CD4-positive, alpha-beta T cell treated with Interleukin-15 for 4 hours (primary cell): ENCODE measurements around the gene SCG3.

Experiments used
- DNase-seq: peaks from one replicate; pipeline ENCODE4 v3.0.0-alpha.2; 2020; ENCODE audit warnings: low spot score

The SCG3 gene

DNA sequence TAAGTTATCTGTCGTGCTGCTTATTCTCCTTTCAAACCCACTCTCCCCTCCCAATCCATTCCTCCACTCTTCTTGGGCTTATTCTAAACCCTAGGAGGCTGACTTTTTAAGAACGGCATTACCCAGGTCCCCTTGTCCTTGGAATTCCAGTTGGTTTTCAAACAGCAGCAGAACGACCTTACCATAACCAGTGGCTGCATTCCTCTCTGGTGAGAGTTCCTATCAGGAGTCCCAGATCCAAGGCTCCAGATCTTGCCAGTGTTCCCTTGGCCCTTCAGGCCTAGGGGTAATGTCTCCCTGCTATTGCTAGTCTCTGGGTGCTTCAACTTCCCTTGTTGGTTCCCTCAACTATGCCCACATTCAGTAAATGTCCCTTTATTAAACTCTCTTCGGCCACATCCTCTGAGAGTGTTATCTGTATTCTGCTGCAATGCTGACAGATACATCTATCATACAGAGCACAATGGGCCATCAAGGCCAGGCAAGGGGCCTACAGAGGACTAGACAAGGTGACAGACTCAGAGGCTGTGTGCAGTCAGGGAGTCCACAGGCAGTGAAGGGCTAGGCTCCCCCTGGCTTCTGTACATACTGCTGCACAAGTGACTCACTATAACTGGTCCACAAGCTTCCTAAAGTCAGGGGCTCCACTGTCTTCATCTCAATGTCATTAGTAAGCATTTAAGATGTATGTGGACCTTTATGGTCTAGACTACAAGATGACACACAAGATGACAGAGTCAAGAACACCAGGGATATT, 46.0 kb downstream of the SCG3 start:
- DNase-seq: peak; percentile 49

DNA sequence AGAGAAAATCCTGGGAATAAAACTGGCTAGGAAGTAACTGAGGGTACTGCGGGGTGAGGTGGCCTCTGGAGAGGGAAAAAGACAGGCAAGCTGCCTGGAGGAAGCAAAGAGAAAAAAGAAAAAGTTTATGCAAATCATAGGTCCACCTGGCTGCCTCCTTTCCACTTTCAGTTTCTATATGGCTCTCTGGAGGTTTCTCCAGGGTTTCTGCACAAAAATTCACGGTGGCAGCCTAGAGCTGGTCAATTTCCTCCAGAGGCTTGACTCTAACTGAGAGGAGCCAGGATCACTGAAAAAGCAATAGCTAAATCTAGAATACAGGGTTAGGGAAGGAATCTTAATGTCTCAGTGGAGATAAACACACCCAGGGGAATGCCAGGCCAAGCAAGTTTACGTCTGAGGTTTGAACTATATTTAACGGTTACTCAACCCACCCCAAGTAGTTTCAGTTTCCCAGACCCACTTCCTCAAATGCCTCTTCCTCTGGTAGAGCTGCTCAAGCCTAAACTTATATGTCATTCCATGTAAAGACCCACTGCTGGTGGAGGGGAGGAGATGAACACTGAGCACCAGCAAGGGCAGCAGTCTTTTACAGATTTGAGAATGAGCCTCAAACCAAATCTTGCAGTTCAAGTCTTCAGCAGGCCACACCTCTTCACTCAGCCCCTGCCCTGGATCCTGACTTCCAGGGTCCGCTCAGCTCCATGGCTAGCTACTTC, 50.4 kb downstream of the SCG3 start:
- peak; percentile 56 for DNase-seq

DNA sequence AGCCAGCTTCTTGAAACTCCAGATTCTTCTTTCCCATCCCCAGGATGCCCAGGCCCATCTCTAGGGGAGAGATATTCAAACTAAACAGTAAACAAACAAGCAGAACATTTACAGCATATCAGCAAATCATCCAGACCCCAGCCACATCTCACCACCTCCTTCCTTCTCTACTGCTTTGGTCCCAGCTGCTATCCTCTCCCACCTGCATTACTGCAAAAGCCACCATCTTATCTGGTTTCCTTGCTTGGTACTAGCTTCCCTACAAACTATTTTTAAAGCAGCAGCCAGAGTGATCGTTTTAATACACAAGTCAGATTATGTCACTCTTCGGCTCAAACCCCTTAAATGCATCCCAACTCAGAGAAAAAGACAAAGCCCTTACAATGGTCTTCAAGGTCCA, 51.3 kb downstream of the SCG3 start:
- no peak for DNase-seq

DNA sequence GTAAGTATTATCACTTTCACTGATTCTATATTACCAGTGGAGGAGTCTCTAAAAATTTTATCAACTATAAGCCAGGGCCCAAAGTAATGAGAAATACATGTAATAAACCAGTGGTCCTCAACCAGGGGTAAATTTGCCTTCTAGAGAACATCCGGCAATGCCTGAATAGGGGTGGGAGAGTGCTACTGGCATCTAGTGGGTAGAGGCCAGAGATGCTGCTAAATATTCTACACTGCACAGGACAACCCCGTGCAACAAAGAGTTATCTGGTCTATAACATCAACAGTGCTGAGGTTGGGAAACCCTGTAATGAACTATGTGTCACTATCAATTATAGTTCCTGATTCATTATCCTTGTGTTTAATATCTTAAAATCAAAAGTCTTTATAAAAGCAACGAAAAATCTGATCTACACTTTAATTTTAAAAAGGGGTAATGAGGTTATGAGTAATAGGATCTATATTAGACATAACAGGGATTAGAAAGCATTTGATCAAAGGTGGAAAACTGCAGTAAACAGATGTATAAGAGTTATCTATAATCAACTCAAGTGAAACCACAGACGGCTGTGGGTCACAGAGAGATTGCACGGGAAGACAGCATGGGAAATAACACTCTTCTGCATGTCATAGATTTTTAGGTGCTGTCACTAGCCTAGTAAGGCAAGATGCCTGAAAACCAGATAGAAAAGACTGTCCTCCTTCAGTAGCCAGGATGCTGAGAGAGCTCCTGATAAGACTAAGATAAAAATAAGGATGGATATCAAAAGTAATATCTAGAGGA, 54.1 kb downstream of the SCG3 start:
- peak; percentile 58 for DNase-seq

DNA sequence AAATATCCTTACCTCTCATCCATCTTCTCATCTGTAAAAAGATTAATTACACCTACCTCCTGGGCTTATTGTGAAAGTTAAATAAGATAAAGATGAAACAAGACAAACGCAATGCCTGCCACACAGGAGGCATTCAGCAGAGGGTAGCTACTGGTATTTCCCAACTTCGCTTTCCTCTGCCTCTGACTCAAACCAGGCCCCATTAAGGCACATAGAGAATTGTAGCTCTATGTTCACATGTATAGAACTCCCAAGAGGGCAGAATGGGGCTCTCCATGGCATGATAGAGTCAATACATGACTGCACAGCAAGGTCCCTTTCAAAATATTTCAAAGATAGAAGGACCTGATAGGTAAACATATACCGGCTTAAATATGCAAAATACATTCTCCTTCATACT, 54.8 kb downstream of the SCG3 start:
- no peak for DNase-seq

DNA sequence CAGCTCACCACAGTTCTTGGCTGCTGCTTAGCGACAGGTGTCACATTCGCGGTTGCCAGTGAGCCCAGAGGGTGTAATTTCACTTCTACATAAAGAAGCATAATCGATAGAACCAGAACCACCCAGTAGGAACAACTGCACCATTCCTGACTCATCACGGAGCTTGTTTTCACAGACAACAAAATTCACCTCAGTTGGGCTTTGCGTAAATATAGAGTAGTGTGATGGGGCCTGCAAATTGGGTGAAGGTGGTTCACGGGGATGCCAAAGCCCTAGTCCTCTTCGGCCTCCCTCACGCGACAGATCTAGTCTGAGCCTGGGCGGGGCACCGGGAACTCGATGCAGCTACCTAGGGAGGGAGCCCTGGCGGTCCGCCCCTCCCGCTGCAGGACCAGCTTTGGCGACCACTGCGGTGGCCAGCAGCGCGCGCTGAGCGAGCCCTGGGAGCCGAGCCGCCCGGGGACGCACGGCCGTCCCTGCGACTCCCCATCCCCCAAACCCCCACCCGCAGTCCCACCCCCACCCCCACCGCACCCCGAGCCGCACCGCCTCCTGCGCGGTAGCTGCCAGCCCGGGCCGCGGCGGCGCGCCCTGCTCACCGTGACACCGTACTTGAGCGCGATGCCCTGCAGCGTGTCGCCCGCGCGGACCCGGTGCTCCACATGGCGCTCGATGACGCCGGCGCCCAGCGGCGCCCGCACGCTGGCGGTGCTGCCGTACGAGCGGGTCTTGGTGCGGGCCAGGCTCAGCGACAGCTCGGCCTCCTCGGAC, 55.6 kb downstream of the SCG3 start:
- DNase-seq: peak; percentile 70

DNA sequence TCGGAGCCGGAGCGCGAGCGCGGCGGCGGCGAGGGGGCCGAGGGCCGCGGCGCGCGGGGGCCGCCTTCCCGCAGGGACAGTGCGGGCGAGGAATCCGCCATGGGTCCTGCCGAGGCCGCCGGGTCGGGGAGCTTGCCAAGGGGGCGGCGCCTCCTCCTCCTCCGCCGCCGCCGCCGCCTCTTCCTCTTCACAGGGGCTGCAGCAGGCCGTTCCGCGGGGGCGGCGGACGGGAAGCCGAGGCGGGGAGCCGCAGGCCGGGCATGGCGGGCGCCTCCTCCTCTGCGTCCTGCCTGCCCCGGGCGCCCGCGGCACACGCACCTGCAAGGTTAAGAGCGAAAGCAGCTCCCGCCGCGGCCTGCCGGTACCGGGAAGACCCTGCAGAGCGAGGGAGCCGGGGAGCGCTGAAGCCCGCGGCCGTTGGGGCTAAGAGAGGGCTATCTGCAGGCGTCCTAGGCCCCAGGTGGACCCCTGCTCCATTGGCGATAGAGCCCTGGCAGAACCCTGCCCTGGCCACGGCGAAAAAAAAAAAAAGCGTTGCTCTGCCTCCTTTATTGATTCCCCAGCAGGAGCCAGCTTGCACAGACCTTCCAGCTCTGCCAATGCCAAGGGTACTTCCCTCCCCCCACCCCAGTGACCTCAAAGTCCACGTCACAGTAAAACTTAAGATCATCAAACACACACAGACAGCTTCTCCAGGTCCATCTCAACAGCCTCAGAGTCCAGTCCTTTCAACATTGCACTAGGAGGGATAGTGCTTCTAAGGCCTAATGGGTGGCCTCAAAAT, 56.4 kb downstream of the SCG3 start, which contains the start of gene LYSMD2:
LYSMD2 (minus strand) TSS at position 134 of the 784 bp plus-strand sequence; CDS start at position 101, 33 bp downstream.
- peak; percentile 52 for DNase-seq

DNA sequence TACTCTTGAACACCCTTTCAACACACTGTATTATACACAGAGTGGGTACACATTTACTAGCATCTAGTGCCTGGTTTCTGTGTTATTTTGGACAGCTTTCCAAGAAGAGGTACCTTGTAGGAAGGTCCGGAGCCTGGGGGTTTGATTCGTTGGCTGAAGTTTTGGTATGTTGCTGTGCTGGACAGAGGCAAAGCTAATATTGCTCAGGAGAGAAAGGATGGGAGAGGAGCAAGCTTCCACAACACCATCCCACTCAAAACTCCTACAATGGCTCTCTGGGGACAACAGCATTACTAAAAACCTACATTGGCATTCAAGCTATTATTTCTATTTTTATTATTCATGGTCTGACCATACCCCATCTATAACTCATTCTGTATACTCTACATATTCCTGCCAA, 57.2 kb downstream of the SCG3 start:
- no peak for DNase-seq

DNA sequence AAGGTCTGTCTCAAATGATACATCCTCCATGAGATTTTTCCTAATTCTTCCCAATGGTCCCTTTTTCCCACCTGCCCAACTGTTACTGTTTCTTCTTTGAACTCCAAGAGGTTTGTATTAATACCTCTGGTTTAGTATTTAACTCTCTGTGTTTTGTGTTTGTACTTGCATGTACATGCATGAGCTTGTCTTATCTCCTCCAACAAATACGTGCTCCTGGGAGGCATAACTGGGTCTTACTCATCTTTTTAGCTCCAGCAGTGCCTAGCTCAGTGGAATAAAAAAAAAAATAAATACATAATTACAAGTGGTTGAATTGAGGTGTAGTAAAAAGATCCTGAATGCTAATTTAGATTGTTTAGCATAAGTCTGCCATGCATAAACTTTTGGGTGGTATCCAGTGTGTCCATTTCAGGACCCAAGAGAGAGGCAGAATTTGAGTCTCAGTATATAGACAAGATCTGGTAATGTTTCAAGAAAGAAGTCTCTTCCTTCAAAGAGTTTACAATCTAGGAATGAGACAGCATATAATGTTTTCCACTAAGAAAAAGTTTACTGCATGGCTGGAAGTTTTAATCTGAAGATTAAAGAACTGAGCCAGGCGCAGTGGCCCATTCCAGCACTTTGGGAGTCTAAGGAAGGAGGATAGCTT, 57.9 kb downstream of the SCG3 start:
- no peak for DNase-seq

DNA sequence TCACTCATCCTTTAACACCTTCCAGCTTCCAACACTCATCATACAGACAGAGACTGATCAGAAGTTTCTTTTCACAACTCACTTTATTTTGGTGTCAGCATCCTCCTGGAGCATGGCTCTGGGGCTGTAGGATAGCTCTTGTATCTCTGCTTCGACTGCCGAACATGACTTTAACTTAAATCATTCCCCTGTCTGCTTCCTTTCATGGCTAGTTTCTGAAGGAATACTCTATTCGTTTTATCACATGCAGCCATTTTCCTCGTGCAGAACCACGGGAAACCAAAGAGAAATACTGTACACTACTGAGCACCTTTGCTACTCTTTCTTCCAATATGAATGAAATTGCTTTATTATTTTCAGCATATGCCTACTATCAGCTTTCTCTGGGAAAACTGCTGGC, 68.0 kb downstream of the SCG3 start:
- no peak for DNase-seq

DNA sequence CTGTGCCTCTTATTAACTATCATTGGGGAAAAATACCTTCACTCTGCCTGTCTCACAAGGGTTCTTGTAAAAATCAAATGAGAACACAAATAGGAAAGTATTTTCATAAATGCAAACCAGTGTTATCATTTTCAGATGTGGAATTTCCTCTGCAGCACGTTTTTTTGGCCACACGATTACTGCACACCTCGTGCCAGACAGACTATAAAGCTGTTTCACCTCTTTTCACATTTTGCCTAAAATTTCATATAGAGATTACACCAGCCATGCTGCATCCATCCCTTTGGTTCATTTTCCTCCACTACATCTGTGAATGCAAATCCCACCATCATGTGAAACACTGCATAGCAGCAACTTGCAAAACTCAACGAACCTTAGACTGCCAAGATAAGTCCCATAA, 68.9 kb downstream of the SCG3 start:
- DNase-seq: no peak

DNA sequence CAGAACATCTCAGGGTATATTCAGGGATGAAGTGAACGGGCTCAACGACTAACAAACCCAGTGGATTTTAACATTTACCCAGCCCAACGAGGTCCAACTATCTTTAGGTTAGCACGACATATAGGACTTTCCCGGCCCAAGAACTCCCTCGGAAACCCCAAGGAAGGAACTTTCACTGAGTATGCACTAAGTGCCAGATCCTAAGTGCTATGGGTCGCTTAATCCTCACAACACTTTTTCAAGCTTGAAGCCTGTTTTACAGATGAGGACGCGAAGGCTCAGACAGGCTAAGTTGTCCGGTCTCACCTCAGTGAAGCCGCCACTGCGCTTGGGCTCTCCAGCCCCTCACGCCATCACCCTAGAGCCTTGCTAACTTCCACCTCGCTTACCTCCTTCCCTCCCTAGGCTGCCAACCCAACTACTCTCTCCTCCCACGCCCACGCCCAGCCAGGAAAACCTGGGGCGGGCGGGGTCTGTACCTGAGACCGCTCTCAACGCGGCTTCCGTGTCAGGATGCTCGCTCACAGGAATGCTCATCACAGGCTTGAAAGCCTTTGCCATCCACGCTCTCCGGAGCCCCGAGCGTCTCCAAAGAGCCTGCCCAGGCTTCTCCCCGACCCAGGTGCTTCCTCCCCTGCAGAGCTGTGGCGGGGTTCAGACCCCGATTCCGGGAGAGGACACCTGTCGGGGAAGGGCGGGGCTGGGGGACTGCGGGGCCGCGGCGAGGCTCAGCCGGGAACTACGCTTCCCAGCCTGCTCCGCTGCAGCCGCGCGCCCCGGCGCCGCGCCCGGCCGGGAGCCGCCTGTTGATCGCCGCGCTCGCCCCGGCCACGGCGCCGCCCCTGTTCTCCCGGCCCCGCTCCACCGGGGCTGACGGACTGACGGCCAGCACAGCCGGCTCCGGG, 69.7 kb downstream of the SCG3 start, which contains the start of gene TMOD2:
TMOD2 (plus strand) TSS at position 806 of the 905 bp plus-strand sequence. CDS start 14,845 bp downstream, outside the sequence.
- peak; percentile 34 for DNase-seq

DNA sequence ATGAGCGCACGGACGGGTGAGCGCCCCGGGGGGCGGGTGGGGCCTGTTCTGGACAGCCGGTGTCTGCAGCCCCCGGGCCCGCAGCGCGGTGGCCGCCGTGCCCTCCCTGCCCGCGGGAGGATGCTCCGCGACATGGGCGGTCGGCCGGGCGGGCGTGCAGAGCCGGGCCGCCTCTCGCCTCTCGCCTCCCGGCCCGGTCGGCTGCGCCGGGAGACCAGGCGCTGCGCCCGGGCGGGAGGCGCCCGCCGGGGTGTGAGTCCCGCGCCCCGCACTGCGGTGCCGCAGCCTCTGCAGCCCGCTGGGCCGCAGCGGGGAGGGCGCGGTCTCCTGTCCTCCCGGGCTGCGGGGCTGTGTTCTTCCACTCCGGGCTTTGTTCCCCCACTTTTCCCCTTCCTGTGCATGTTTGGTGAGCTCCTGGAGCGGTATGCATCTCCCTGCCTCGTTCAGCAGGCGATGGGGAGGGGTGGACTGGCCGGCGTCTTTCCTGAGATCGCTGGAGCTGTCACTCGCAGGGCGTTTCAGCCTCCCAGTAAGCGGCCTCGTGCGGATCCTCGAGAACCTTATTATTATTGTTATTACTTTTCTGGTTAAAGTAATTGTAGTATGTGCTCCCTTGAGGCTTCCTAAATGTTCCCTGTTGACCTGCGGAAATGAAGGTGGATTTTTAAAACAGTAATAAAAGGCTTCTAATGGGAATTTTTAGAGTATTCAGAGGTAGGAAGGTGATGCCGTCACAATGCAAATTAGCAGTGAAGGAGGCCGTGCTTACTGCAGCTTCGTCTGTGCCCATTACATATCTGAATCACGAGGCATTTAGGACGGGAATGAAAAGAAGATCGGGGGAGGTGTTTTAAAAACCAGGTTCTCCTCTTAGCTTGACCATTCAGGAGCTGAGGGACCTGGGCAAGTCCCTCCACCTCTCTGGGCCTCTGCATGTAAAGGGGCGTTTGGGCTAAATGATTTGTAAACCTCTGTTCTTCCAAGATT, 70.7 kb downstream of the SCG3 start:
- no peak for DNase-seq

DNA sequence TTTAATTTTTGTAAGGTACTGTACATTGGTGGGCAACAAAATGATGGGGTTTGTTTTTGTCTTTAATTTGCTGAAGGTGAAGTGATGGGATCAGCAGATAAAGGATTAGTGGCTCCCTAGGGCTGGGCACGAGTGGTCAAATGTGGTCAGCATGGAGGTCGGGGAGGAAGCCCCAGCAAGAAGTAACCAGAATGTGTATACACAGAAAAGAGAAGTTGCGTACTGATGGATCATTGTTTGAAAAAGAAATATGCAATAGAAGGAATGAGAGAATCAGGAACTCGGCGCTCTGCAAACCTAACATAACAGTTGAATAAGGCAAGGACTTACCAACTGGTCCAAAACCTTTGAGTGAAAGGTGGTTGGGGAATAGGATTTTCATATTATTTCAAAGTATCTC, 71.6 kb downstream of the SCG3 start:
- no peak for DNase-seq

DNA sequence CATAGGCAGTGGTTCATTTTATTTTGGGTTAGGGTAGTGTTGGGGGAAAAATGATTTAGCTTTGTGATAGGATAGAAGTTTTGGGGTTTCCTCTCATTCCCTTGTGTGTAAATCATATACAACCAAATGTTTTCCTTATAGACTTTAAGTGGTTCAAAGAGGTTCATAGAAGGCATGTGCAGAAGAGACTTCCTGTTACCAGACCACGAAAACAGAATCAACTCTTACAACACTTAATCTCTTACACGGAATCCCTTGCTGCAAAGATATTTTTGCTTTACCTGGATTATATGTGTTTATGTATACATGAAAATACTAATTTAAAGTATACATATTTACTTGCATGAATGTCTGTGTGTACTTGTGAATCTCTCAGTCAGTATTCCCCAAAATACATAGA, 73.0 kb downstream of the SCG3 start:
- no peak for DNase-seq

DNA sequence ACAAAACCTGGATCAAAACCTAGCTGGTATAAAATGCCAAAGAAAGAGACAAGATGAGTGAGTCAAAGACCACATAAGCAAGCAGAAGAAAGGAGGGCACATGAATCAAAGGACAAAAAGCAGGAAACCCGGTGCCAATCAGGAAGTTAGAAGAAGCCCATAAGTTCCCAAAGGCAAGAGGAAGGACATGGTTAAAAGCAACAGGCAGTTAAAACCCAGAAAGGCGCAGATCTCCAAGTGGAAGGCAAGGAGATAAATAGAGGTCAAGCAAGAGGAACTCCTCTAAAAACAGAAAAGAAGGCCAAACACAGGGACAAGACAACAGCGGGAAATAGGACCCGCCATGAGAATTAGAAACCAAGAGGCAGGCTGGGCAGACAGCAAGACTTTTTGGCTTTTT, 74.5 kb downstream of the SCG3 start:
- no peak for DNase-seq

DNA sequence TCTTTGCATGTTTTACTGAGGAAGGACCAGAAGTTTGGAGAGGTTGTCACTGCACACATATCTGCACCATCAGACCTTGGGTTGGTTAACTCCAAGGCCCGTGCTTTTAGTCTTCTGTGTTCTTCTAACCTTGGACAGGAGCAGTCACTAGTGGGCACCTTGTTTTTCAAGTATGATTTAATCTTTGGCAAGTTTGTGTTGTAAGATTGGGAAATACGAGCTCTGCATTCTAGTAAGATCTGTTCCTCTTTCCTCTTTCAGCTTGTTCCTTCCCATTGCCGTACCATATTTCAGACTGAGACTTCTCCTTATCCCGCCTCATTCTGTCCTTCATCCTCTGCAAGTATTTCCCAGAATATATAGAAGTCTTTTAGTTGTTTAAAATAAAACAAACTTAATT, 75.2 kb downstream of the SCG3 start:
- no peak for DNase-seq

DNA sequence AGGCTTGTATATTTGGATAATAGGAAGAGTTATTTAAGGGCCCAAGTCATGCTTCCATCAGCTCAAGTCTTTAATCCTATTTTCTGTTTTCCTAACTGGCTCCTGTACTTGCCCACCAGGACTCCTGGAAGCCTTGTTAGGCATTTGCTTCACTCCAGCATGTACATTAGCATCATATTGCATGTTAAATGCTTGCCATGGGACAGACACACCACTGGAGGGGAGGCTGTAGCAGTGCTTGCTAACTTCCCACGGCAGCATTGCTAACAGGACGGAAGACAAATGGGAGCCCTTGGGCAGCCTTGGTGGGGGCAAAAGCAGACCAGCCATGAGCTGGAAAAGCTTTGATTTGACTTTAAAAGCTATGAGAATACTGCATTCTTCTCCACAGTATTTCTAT, 76.1 kb downstream of the SCG3 start:
- DNase-seq: no peak
